ENCODE measurements around the gene FLT3LG.

Gene FLT3LG

DNA sequence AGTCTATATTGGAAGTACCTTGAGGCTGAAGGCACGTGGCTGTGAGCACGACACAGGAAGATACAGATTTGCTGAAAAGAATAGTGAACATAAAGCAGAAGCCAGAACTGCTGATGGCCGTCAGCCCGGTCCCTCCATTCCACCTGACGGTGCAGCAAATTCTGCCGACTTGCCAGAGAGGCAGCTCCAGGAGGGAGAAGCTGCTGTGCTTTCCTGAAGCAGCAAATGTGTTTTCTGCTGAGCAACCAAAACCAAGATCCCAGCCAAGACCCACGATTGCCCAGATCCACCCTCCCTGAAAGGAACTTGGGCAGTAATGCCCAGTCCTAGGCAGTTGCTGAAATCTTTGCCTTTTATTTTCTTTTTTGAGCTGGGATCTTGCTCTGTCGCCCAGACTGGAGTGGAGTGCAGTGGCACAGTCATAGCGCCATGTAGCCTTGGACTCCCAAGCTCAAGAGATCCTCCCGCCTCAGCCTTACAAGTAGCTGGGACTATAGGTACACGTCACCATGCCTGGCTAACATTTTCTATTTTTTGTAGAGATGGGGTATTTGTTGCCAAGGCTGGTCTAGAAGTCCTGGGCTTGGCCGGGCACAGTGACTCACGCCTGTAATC, 46.8 kb downstream of the FLT3LG start:
- Histone ChIP-seq H3K4me1 (no peaks in the 10 kb centered on the region), H3K9me3 (no peaks in the 10 kb centered on the region), H3K27me3 (no peaks in the 10 kb centered on the region), H3K4me3 (ENCODE audit: low read depth, low read length) (no peak overlapping the region), H3K36me3 (no peaks in the 10 kb centered on the region)
- TF ChIP-seq, protein P1, sequence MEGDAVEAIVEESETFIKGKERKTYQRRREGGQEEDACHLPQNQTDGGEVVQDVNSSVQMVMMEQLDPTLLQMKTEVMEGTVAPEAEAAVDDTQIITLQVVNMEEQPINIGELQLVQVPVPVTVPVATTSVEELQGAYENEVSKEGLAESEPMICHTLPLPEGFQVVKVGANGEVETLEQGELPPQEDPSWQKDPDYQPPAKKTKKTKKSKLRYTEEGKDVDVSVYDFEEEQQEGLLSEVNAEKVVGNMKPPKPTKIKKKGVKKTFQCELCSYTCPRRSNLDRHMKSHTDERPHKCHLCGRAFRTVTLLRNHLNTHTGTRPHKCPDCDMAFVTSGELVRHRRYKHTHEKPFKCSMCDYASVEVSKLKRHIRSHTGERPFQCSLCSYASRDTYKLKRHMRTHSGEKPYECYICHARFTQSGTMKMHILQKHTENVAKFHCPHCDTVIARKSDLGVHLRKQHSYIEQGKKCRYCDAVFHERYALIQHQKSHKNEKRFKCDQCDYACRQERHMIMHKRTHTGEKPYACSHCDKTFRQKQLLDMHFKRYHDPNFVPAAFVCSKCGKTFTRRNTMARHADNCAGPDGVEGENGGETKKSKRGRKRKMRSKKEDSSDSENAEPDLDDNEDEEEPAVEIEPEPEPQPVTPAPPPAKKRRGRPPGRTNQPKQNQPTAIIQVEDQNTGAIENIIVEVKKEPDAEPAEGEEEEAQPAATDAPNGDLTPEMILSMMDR (IDR thresholded peaks at IDR 0.05; ENCODE audit: low read depth, low read length) = no peak
- DNase-seq = no peak

DNA sequence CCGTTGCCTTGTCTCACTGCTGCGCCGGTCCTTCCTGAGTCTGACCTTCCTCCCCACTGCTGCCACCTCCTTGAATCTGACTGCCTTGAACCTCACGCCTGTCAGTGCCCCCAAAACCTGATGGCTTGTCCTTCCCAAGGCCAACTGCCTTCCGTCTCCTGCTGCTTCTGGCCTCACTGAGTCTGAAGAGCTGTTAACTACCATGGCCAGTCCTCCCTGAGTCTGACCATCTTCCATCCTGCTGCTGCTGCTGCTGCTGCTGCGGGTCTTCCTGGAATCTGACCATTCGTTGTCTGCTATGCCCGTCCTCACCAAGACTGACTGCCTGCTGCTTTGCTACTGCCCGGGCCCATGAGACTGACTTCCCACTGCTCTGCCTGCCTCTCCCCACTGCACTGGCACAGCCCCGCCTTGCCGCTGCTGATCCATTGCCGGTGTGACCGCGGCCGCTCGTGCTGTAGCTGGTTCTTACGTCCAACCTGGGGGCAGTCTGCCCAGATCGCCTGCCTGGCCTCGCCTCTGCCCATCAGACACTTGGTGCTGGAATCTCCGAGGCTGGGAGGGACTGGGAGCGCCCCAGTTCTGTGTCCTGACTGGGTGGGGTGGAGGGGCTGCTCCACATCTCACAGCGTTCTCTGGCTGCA, 50.9 kb downstream of the FLT3LG start:
- Histone ChIP-seq H3K9me3 (no peaks in the 10 kb centered on the region), H3K27me3 (no peaks in the 10 kb centered on the region), H3K4me3 (ENCODE audit: low read depth, low read length) (no peak overlapping the region), H3K4me1 (no peaks in the 10 kb centered on the region), H3K36me3 (no peaks in the 10 kb centered on the region)
- TF ChIP-seq, protein P1 (IDR thresholded peaks at IDR 0.05; ENCODE audit: low read depth, low read length) = no peak
- DNase-seq = no peak

DNA sequence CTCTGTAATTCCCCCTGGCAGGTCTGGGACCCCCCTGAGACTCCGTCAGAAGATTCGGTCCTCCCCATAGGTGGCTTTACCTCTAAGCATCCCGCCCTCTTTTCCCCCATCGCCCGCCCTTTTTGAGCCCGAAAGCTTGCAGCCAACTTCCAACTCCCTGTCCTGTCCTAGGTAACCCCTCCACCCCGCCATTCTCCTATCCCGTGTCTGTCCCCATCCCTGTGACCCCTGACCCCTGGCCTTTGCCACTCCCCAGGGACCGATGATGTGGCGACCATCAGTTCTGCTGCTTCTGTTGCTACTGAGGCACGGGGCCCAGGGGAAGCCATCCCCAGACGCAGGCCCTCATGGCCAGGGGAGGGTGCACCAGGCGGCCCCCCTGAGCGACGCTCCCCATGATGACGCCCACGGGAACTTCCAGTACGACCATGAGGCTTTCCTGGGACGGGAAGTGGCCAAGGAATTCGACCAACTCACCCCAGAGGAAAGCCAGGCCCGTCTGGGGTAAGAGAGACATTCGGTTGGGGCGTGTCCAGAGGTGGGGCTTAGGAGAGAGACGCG, 54.3 kb downstream of the FLT3LG start:
- Histone ChIP-seq H3K36me3 (no peaks in the 10 kb centered on the region), H3K9me3 (no peaks in the 10 kb centered on the region), H3K4me3 (ENCODE audit: low read depth, low read length) (peak overlapping the region; percentile 43), H3K27me3 (no peaks in the 10 kb centered on the region), H3K4me1 (peaks cover 4% of the 10 kb centered on the region; the same call in 1 of the 2 replicates)
- TF ChIP-seq, protein P1 (IDR thresholded peaks at IDR 0.05; ENCODE audit: low read depth, low read length) = no peak
- DNase-seq = no peak

DNA sequence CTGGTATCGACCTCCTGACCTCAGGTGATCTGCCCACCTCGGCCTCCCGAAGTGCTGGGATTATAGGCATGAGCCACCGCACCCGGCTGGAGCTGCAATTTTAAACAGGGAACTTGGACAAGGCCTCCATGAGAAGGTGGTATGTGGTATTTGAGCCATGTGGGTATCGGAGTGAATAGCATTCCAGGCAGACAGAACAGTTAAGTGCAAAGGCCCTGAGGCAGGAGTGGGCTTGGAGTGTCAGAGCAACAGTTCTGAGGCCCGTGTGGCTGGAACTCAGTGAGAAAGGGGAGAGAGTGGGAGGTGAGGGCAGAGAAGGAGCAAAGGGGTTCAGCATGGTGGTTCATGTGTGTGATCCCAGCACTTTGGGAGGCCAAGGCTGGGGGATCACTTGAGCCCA, 56.7 kb downstream of the FLT3LG start:
- Histone ChIP-seq H3K4me3 (ENCODE audit: low read depth, low read length) (no peak overlapping the region), H3K36me3 (no peaks in the 10 kb centered on the region), H3K9me3 (no peaks in the 10 kb centered on the region), H3K4me1 (peaks cover 5% of the 10 kb centered on the region; the same call in 1 of the 2 replicates), H3K27me3 (no peaks in the 10 kb centered on the region)
- TF ChIP-seq, protein P1 (IDR thresholded peaks at IDR 0.05; ENCODE audit: low read depth, low read length) = no peak
- DNase-seq = no peak

DNA sequence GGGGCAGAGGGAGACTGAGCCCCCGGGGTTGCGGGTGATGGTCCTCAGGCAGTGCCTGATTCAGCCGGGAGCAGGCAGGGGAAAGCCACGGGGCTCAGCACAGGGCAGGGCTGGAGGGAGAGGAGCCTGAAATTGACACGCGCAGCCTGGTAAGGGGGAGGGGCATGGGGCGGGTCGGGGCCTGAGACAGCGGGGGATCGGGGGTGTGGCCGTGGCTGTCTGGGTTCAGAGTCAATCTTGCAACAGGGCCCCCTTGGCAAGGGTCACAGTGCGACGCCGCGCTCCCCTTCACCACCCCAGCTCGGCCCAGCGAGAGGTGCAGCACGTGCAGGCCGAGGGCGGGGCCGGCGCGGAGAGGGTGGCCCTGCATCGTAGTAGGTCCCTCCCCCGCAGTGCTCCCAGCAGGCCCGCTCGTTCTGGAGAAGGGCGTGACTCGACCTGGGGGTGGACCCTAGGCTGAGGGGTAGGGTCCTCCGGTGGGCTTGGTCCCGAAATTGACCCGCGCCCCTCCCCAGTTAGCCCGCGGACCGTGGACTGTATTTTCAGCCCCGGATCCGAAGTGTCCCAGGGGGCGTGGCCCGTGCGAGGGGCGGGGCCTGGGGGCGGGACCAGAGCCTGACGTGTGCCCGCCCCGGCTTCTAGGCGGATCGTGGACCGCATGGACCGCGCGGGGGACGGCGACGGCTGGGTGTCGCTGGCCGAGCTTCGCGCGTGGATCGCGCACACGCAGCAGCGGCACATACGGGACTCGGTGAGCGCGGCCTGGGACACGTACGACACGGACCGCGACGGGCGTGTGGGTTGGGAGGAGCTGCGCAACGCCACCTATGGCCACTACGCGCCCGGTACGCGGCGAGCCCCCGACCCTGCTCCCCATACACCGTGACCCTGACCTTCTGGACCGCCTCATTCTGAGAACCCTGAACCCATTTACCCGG, 59.8 kb downstream of the FLT3LG start:
- DNase-seq = peak; percentile 88
- TF ChIP-seq, protein P1 (IDR thresholded peaks at IDR 0.05; ENCODE audit: low read depth, low read length) = peak; percentile 29; the same call in 1 of the 2 replicates
- H3K36me3 ChIP-seq = no peaks in the 10 kb centered on the region
- peak overlapping the region; percentile 64 for H3K4me3 ChIP-seq (ENCODE audit: low read depth, low read length)
- no peaks in the 10 kb centered on the region for H3K27me3 ChIP-seq
- peaks cover 5% of the 10 kb centered on the region; the same call in 1 of the 2 replicates for H3K4me1 ChIP-seq
- no peaks in the 10 kb centered on the region for H3K9me3 ChIP-seq

All from BE2C (cell line).